ENCODE data around the gene INPP4A.
"Not testable (repeated sequence)": the region's sequence is repeated elsewhere in the genome, so short reads cannot be mapped to it uniquely, and the experiment has no call there.

Gene INPP4A

DNA sequence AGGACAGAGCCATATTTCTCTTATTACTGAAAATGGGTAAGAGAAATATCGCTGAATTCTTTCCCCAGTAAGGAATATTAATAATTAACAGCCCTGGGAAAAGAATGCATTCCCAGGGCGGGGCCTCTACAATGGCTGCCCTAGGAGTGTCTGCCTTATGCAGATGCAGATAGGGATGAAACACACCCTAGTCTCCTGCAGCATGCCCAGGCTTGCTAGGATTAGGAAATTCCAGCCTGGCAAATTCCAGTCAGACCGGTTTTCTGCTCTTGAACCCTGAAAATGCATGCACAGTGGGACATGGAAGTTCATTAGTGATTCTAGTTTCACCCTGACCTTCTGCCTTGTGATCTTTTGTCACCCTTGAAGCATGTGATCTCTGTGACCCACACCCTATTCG lies 9.0 kb upstream of the INPP4A start:
- FAIRE-seq; DNase-seq (ENCODE audit: insufficient read length, low spot score): not testable (repeated sequence)

- FAIRE-seq (no peak), DNase-seq (ENCODE audit: insufficient read length, low spot score) (no peak)
Measured at GRCh38 chr2:98436734-98437133, 7.9 kb upstream of the INPP4A start.

DNA sequence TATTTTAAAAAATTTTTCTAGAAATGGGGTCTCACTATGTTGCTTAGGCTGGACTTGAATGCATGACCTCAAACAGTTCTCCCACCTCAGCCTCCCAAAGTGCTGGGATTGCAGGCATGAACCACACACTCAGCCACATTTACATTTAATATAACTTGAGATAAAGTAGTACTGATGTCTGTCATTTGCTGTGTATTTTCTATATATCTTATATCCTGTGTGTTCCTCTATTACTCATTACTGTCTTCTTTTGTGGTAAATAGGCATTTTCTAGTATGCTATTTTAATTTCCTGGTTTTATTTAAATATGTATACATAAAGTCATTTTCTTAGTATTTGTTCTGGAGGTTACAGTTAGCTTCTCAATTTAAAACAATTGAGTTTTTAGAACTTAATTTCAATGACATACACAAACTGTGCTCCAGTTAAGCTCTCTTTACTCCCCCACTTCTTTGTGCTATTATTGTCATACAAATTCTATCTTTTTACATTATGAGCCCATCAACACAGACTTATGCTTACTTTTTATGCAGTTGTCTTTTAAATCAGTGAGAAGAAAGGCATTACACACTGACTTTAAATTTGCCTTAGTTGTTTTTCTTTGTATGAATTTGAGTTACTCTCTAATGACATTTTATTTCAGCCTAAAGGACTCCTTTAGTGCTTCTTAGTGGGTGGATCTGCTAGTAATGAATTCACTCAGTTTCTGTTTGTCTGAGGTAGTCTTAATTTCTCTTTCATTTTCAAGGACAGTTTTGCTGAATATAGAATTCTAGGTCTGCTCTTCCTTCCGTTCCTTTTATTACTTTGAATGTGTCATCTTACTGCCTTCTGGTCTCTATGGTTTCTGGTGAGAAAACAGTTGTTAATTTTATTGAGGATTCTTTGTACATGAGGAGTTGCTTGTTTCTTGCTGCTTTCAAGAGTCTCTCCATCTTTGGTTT lies 6.2 kb upstream of the INPP4A start:
- DNase-seq (ENCODE audit: insufficient read length, low spot score) (no peak), FAIRE-seq (no peak)

DNA sequence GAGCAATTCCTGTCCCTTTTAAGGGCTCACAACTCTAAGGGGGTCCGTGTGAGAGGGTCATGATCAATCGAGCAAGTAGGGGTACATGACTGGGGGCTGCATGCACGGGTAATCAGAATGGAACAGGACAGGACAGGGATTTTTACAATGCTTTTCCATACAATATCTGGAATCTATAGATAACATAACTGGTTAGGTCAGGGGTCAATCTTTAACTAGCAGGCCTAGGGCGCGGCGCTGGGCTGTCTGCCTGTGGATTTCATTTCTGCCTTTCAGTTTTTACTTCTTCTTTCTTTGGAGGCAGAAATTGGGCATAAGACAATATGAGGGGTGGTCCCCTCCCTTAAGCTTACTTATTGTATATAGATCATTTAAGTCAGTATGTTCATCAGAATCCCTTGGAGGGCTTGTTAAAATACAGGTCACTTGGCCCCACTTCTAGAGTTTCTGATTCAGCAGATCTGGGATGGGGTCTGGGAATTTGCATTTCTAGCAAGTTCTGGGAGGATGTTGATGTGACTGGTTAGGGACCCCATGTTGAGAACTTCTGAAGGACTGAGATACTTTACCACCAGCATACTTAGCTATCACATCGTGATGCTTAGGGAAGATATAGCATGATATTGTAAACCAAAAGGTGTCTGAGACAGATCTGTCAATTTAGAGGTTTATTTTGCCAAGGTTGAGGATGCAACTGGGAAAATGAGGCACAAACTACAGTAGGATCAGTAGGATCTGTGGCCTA lies 2.8 kb upstream of the INPP4A start:
- FAIRE-seq = peak; percentile 20

GRCh38 chr2:98442488-98442887 lies 2.2 kb upstream of the INPP4A start:
- DNase-seq (ENCODE audit: insufficient read length, low spot score) = no peak
- no peak for FAIRE-seq

More for the DNA sequence above, 2.8 kb upstream of the INPP4A start:
- no peak for DNase-seq (ENCODE audit: insufficient read length, low spot score)

DNA sequence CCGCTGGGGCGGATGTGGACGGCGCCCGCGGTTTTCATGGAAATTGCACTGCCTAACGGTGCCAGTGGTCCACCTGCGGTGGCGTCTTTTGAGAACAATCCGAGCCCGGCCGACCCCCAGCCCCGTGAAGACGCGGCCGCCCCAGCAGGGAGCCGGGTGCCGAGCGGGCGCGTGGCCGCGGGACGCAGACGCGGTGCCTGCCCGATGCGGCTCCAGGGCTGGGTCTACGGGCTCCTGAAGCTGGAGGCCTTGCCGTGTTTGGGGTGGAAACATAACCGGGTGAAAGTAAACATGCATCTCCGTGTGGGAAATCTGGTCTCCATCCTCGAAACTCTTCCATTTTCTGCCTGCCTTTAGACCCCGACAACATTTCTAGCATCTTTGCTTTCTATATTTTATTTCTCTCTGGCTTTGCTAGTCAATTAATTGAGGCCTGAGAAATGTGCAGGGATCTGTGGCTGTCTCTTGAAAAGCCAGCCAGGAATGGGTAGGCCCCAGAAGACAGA lies 572 bp downstream of the INPP4A start:
- DNase-seq (ENCODE audit: insufficient read length, low spot score) = peak; percentile 44
- FAIRE-seq = no peak

DNA sequence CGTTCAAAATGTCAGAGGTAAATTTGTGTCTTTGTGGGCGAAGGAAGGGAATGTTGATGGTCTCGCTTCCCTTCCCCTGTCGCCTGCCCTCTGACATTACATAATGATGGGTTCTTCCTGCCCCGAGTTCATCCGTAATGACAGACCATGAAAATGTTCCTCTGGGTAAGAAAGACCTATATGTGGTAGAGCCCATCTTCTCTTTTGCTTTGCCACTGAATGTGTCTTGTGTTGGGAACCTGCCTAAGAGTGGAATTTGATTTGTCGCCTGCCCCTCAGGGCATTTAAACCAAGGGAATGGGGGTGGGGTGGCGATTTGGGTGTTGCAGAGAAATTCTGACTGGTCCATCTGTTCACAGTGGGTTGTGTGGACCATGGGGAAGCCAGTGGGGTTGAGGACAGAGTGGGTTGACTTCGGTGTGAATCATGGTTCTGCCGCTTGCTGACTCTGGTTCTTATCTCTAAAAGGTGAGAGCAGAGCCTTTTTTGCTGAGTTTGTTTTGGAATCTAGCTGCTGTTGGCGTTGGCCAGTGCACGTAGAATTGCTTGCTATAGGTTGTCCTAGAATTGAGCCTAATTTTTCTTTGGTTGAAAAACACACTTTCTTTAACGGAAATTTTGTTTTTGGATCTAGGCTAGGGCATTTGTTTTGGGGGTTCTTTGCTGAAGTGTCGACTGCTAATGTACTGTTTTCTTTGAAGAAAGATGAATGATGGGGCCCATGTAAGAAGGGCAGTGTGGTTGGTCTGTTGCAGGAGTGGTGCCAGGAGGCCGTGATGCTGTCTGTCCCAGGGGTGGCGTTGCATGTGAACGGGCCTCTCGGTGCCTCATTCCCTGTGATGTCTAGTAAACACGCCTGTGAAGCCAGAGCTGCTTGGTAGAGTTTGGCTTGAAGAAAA lies 1.3 kb downstream of the INPP4A start:
- DNase-seq (ENCODE audit: insufficient read length, low spot score) = no peak
- FAIRE-seq = no peak

DNA sequence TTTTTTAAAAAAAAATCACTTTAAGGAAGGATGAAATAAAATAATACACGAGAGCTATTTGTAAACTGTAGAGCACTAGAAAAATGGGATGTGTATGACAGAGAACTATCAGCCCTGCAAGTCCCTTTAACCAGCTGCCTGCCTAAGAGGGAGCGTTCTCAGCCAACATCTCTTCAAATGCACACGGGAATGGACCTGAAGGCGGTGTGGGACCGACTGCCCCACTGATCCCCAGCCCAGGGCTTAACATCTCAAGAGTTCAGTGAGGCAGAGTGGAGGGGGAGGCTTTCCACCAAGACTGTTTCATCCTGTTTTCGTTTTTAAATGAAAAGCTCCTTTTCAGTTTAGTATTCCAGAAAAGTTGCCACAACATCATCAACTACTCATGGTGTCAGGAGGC lies 2.2 kb downstream of the INPP4A start:
- DNase-seq (ENCODE audit: insufficient read length, low spot score) (no peak), FAIRE-seq (no peak)

DNA sequence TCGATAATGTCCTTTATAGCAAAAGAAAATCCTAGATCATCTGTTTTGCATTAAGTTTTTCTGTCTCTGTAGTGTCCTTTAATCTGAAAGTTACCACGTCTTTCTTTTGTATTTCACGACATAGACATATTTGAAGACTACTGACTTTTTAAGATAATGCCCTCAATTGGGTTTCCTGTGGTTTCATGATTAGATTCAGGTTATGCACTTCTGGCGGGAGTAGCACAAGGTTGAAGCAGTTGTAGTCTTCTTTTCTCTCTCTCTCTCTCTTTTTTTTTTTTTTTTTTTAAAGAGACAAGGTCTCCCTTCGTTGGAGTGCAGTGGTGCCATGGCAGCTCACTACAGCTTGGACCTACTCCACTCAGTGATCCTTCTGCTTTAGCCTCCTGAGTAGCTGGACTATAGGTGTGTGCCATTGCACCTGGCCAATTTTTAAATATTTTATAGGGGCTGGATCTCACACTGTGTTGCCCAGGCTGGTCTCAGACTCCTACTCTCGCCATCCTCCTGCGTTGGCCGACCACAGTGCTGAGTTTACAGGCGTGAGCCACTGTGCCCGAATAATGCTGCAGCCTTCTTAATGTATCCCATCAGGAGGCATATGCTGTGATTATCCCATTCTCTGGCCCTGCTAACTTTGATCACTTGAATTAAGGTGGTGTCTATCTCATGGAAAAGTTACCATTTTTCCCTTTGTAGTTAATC lies 3.9 kb downstream of the INPP4A start:
- FAIRE-seq (no peak), DNase-seq (ENCODE audit: insufficient read length, low spot score) (no peak)

GRCh38 chr2:98452396-98453027 lies 7.9 kb downstream of the INPP4A start:
- DNase-seq (ENCODE audit: insufficient read length, low spot score) (no peak), FAIRE-seq (no peak)

DNA sequence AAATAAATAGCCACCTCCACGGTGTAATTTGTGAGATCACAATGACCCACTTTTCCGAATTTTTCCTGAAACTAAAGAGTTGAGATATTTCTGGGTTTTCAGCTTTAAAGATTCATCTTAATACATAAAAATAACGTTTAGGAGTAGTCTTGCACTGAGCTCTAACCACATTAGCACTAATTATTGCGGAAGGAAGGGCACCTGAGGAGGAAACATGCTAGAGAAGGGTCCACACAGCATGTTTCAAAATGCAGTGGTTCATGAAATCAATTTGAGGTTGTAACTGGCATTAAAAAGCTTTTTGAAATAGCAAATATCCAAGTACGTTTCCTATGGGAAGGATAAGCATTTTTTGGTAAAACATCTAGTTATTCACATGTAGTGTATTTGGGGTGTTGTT lies 8.4 kb downstream of the INPP4A start:
- DNase-seq (ENCODE audit: insufficient read length, low spot score) (no peak), FAIRE-seq (no peak)

GRCh38 chr2:98453531-98453930 lies 8.9 kb downstream of the INPP4A start:
- FAIRE-seq (no peak), DNase-seq (ENCODE audit: insufficient read length, low spot score) (no peak)

DNA sequence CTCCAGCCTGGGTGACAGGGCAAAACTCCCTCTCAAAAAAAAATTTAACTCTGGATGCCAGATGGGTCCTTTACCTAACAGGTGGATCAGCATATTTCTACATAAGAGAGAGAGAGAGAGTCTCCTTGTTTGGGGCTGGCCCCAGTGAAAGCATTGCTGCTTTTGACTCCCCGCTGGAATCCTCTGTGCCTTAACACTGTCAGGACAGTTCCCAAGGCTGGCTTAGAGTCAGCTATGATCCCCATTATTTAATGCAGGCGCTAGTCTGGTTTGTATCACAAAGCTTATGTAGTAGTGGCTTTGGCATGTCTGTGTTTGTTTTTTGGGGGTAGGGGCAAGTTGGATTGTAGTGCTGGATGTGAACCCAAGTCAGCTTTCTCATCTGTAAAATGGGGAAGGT lies 9.4 kb downstream of the INPP4A start:
- no peak for DNase-seq (ENCODE audit: insufficient read length, low spot score)
- no peak for FAIRE-seq

- peak; percentile 26 for FAIRE-seq
- peak; percentile 73 for DNase-seq (ENCODE audit: insufficient read length, low spot score)
Measured at GRCh38 chr2:98454500-98455235, 10.0 kb downstream of the INPP4A start.

GRCh38 chr2:98455494-98455976 lies 10.9 kb downstream of the INPP4A start:
- FAIRE-seq (no peak), DNase-seq (ENCODE audit: insufficient read length, low spot score) (no peak)

DNA sequence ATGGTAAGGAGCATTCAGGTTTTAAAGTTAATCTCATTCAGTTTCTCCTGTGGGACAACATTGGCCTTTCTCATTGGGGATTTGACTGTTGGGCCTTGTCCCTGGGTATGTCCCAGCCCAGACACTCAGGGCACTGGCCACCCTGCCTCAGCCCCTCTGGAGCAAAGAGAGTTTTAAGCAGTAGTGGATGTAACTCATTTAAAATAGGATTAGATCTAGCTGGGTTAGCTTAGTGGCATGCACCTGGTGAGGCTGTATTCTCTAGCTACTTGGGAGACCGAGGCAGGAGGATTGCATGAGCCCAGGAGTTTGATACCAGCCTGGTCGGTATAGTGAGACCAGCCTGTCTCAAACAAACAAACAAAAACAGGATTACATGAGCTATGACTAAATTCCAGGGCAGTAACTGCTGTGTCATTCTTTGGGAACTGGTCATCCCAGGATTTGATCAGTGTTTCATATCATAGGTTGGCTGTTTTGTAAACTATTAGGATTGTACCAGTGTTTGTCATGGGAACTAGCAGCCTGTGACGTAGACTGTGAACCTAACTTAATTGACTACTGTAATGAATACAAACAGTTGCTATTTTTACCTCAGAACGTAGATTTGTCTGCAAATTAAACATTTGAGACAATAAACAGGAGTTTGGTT lies 12.5 kb downstream of the INPP4A start:
- FAIRE-seq = no peak
- peak; percentile 60 for DNase-seq (ENCODE audit: insufficient read length, low spot score)

DNA sequence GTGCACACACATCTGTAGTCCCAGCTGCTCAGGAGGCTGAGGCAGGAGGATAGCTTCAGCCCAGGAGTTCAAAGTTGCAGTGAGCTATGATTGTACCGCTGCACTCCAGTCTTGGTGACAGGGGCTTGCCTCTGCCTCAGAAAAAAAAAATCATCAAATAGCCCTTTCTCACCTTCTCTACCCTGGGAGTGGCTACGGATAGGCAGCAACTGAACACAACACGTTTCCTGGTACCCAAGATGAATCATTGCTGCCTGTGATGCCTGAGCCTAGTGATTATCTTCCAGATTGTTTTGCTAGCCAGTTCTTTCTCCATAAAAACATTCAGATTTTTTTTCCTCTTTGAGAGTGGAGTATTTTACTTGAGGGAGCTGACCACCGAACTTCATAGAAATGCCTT lies 13.5 kb downstream of the INPP4A start:
- FAIRE-seq (no peak), DNase-seq (ENCODE audit: insufficient read length, low spot score) (no peak)

GRCh38 chr2:98458667-98459380 lies 14.2 kb downstream of the INPP4A start:
- DNase-seq (ENCODE audit: insufficient read length, low spot score) (no peak), FAIRE-seq (no peak)

Measured in HTR-8/SVneo (cell line).